H1 (cell line): ENCODE measurements around the gene MXI1. TPM values are rescaled to one million over a fixed set of nuclear protein-coding genes. Genes with fewer than 3 reads are reported as not detected.

Experiments
- CTCF ChIA-PET: fragments of 300-600 bp; sonication (Branson Sonifier 250); formaldehyde crosslinking; loops from one replicate; lab custom pipeline; 2021; ENCODE audit not compliant: partially characterized antibody; lab: Charles Lee
- POLR2A ChIA-PET: fragments of 300-600 bp; sonication (Branson Sonifier 250); formaldehyde crosslinking; loops from one replicate; lab custom pipeline; 2021; ENCODE audit warnings: inconsistent platforms; ENCODE audit not compliant: partially characterized antibody; lab: Charles Lee
- DNase-seq, 2 experiments: peaks; one replicate each; pipeline versions ENCODE4 v3.0.0 to v3.0.0-alpha.2; 2010 to 2022; ENCODE audit warnings: low spot score in 2 of 2, low read depth in 1 of 2, mixed read lengths in 1 of 2
- FAIRE-seq: peaks from 2 replicates; lab custom pipeline; 2011; peaks lifted over from hg19 to GRCh38; lab: Jason Lieb, UNC
- H2AFZ ChIP-seq: 2 replicates; pipeline ENCODE4 v1.8.1; 2012; ENCODE audit warnings: low read length, inconsistent platforms
- H2AK5ac ChIP-seq: 2 replicates; pipeline ENCODE4 v1.6.1; 2013; ENCODE audit warnings: low read depth, low read length
- H2BK120ac ChIP-seq: replicated peaks from 2 replicates; pipeline ENCODE3; 2013; ENCODE audit warnings: low read depth, low read length, inconsistent platforms
- H2BK12ac ChIP-seq: 2 replicates; pipeline ENCODE4 v1.6.1; 2013; ENCODE audit warnings: low read depth, low read length
- H2BK15ac ChIP-seq: 2 replicates; pipeline ENCODE4 v1.6.1; 2013; ENCODE audit warnings: low read length
- H2BK20ac ChIP-seq: 2 replicates; pipeline ENCODE4 v1.6.1; 2013; ENCODE audit warnings: low read length
- H2BK5ac ChIP-seq: 2 replicates; pipeline ENCODE4 v1.6.1; 2013; ENCODE audit warnings: low read depth, low read length
- H3K14ac ChIP-seq: 2 replicates; pipeline ENCODE4 v1.6.1; 2013; ENCODE audit warnings: inconsistent platforms; ENCODE audit not compliant: insufficient read length
- H3K18ac ChIP-seq: 2 replicates; pipeline ENCODE4 v1.6.1; 2013; ENCODE audit warnings: low read length; ENCODE audit errors: extremely low read depth
- H3K23ac ChIP-seq: 2 replicates; pipeline ENCODE4 v1.6.1; 2013; ENCODE audit warnings: inconsistent platforms; ENCODE audit not compliant: insufficient read length
- H3K23me2 ChIP-seq: 2 replicates; pipeline ENCODE4 v1.6.1; 2013; ENCODE audit warnings: low read depth, low read length
- H3K27ac ChIP-seq: 2 replicates; pipeline ENCODE4 v1.6.1; 2011; ENCODE audit warnings: low read depth, low read length, inconsistent platforms
- H3K27me3 ChIP-seq, 4 experiments: replicated peaks in 1 of 4; 1 replicate in 1 of 4; 2 replicates in 3 of 4; pipeline versions ENCODE4 v1.6.1 to v1.8.1; 2011 to 2013; ENCODE audit warnings: low read length in 3 of 4, mild to moderate bottlenecking in 3 of 4, inconsistent platforms in 2 of 4, mixed read lengths in 2 of 4, moderate library complexity in 1 of 4; ENCODE audit not compliant: control insufficient read depth in 3 of 4, insufficient read depth in 3 of 4; ENCODE audit errors: extremely low read depth in 1 of 4
- H3K36me3 ChIP-seq, 4 experiments: 2 replicates each; pipeline versions ENCODE4 v1.6.1 to v1.8.1; 2011 to 2013; ENCODE audit warnings: mild to moderate bottlenecking in 4 of 4, low read length in 3 of 4, moderate library complexity in 2 of 4, control low read depth in 1 of 4, inconsistent platforms in 1 of 4; ENCODE audit not compliant: insufficient read depth in 4 of 4, control insufficient read depth in 2 of 4
- H3K4ac ChIP-seq: replicated peaks from 2 replicates; pipeline ENCODE3; 2013; ENCODE audit warnings: low read length, low read depth, mixed read lengths, inconsistent platforms; ENCODE audit not compliant: insufficient read length
- H3K4me1 ChIP-seq, 4 experiments: replicated peaks in 1 of 4; 1 replicate in 1 of 4; 2 replicates in 3 of 4; pipeline versions ENCODE4 v1.6.1 to v1.8.1; 2011 to 2013; ENCODE audit warnings: low read length in 3 of 4, inconsistent platforms in 2 of 4, mixed read lengths in 1 of 4; ENCODE audit not compliant: insufficient read depth in 4 of 4, control insufficient read depth in 3 of 4
- H3K4me2 ChIP-seq, 2 experiments: 2 replicates each; pipeline versions ENCODE4 v1.6.1 to v1.8.1; 2011 to 2013; ENCODE audit warnings: low read depth in 2 of 2, low read length in 2 of 2, control low read depth in 1 of 2, inconsistent platforms in 1 of 2, mild to moderate bottlenecking in 1 of 2; ENCODE audit not compliant: insufficient read depth in 1 of 2
- H3K4me3 ChIP-seq, 4 experiments: fragments of 200-600, 300-600 bp in 1 of 4; sonication (generic), shearing (Covaris generic), sonication (Bioruptor Twin) in 1 of 4; 2 replicates each; pipeline versions ENCODE4 v1.5.1 to v1.8.1; 2011 to 2016; ENCODE audit warnings: low read length in 4 of 4, low read depth in 3 of 4, control low read depth in 2 of 4, inconsistent platforms in 2 of 4, mild to moderate bottlenecking in 2 of 4, mixed read lengths in 1 of 4, moderate library complexity in 1 of 4; ENCODE audit not compliant: insufficient read depth in 2 of 4; ENCODE audit errors: extremely low read depth in 1 of 4
- H3K56ac ChIP-seq: replicated peaks from 2 replicates; pipeline ENCODE3; 2013; ENCODE audit warnings: low read depth, mild to moderate bottlenecking, mixed read lengths, low read length, inconsistent platforms; ENCODE audit not compliant: insufficient read length
- H3K79me1 ChIP-seq: 2 replicates; pipeline ENCODE4 v1.6.1; 2013; ENCODE audit warnings: low read depth, low read length, control low read depth
- H3K79me2 ChIP-seq, 2 experiments: 2 replicates each; pipeline versions ENCODE4 v1.6.1 to v1.8.1; 2012 to 2013; ENCODE audit warnings: low read length in 2 of 2, mild to moderate bottlenecking in 2 of 2, inconsistent platforms in 1 of 2; ENCODE audit not compliant: insufficient read depth in 2 of 2, control insufficient read depth in 1 of 2
- H3K9ac ChIP-seq, 4 experiments: replicated peaks in 1 of 4; 1 replicate in 1 of 4; 2 replicates in 3 of 4; pipeline versions ENCODE4 v1.6.1 to v1.8.1; 2011 to 2013; ENCODE audit warnings: low read depth in 3 of 4, low read length in 3 of 4, control low read depth in 2 of 4, mild to moderate bottlenecking in 2 of 4, moderate library complexity in 2 of 4, inconsistent platforms in 1 of 4; ENCODE audit errors: extremely low read depth in 1 of 4
- H3K9me3 ChIP-seq, 2 experiments: 2 replicates each; pipeline versions ENCODE4 v1.6.1 to v1.8.1; 2012 to 2013; ENCODE audit warnings: mild to moderate bottlenecking in 2 of 2, moderate library complexity in 2 of 2, control low read depth in 1 of 2, inconsistent platforms in 1 of 2, low read depth in 1 of 2, low read length in 1 of 2, mixed read lengths in 1 of 2; ENCODE audit not compliant: insufficient read depth in 2 of 2
- H4K20me1 ChIP-seq, 2 experiments: replicated peaks in 1 of 2; 2 replicates each; pipeline versions ENCODE3 to v1.8.1; 2011 to 2013; ENCODE audit warnings: inconsistent platforms in 2 of 2, low read length in 2 of 2, mild to moderate bottlenecking in 1 of 2; ENCODE audit not compliant: insufficient read depth in 2 of 2, control insufficient read depth in 1 of 2
- H4K5ac ChIP-seq: 2 replicates; pipeline ENCODE4 v1.6.1; 2013; ENCODE audit warnings: low read length, low read depth, mixed read lengths, inconsistent platforms; ENCODE audit not compliant: insufficient read length
- H4K8ac ChIP-seq: 2 replicates; pipeline ENCODE4 v1.8.0; 2013; ENCODE audit warnings: mild to moderate bottlenecking, moderate library complexity, low read length, inconsistent platforms; ENCODE audit not compliant: insufficient read depth; ENCODE audit errors: extremely low read depth
- H4K91ac ChIP-seq: replicated peaks from 2 replicates; pipeline ENCODE3; 2013; ENCODE audit warnings: low read length, mixed read lengths, inconsistent platforms; ENCODE audit not compliant: insufficient read length
- EZH2 ChIP-seq: fragments of 200-600 bp; sonication (generic); IDR thresholded peaks from 2 replicates; pipeline ENCODE4 v1.7.1; 2012; ENCODE audit warnings: low read depth, mild to moderate bottlenecking, moderate library complexity, low read length, inconsistent platforms; ENCODE audit not compliant: severe bottlenecking
- GTF2F1 ChIP-seq: IDR thresholded peaks from 2 replicates; pipeline ENCODE4 v1.6.1; 2012; ENCODE audit warnings: low read depth, low read length, improper control_type of control experiment, borderline replicate concordance
- KDM5A ChIP-seq: fragments of 200-600 bp; IDR thresholded peaks from 2 replicates; pipeline ENCODE4 v1.7.1; 2012; ENCODE audit warnings: mild to moderate bottlenecking, low read length, inconsistent platforms, mixed read lengths
- NANOG ChIP-seq: IDR thresholded peaks from 2 replicates; pipeline ENCODE4 v1.6.1; 2011; ENCODE audit warnings: low read length, low read depth, mild to moderate bottlenecking, inconsistent platforms; ENCODE audit not compliant: insufficient read depth, poor library complexity, severe bottlenecking
- POLR2A ChIP-seq, 2 experiments: IDR thresholded peaks; 1 replicate in 1 of 2; 2 replicates in 1 of 2; pipeline ENCODE4 v1.6.1; 2011; ENCODE audit warnings: low read depth in 2 of 2, low read length in 2 of 2, mild to moderate bottlenecking in 2 of 2; ENCODE audit errors: control extremely low read depth in 1 of 2
- SAP30 ChIP-seq: fragments of 300-600 bp; sonication (generic); IDR thresholded peaks from 2 replicates; pipeline ENCODE4 v1.7.1; 2012; ENCODE audit warnings: low read length, moderate library complexity, mild to moderate bottlenecking, inconsistent platforms; ENCODE audit not compliant: insufficient read depth, insufficient replicate concordance
- SIX5 ChIP-seq: IDR thresholded peaks from 2 replicates; pipeline ENCODE4 v1.6.1; 2011; ENCODE audit warnings: mild to moderate bottlenecking, low read depth, low read length
- WGBS, 2 experiments: shearing (Covaris generic) in 1 of 2; methylation state at CpG; one replicate each; pipeline versions ENCODE4 v1.1.6 to v1.1.7; 2013 to 2015; ENCODE audit warnings: low lambda C conversion rate in 2 of 2, mixed read lengths in 2 of 2, inconsistent platforms in 1 of 2, low coverage in 1 of 2, missing lambda C conversion rate in 1 of 2; ENCODE audit not compliant: insufficient replicate concordance in 2 of 2, insufficient coverage in 1 of 2, insufficient read length in 1 of 2; ENCODE audit errors: extremely low coverage in 1 of 2, missing lambda C conversion rate in 1 of 2; 5-methylcytosine and 5-hydroxymethylcytosine counted together
- polyA plus RNA-seq, 7 experiments: library from polyadenylated mRNA; depleted of rRNA in 3 of 7; stranded (reverse) in 5 of 7; unstranded in 2 of 7; fragments of >200 nt in 5 of 7; fragments of 200-250 nt in 2 of 7; gene quantifications; 1 replicate in 5 of 7; 2 replicates in 1 of 7; 4 replicates in 1 of 7; pipeline versions ENCODE4 v1.2.1 to v1.2.3, GENCODE V29; 2011 to 2013; ENCODE audit warnings: missing spikeins in 2 of 7, mixed read lengths in 2 of 7
- total RNA-seq: library from RNA; stranded (reverse); fragmentation: NEBNext Ultra II Directional; extraction: Animal tissue kit (Norgen Biotek cat#: 25700); gene quantifications from 2 replicates; pipeline ENCODE4 v1.2.1, GENCODE V29; 2021

Gene MXI1
- total and polyA plus RNA-seq, 2 of the 8 experiments (the other 6 are each of a cell fraction or from before 2014, with no cell fraction given) = 5.7 to 8.8 TPM

- Histone ChIP-seq H3K4me3 (no peak overlapping the region), H2BK12ac (no peak overlapping the region), H3K27me3 (peaks cover 11 to 58% (median 42%) of the 10 kb centered on the region in 4 experiments), H3K4ac (no peak overlapping the region), H2BK120ac (no peak overlapping the region), H2AK5ac (no peak overlapping the region), H3K9ac (no peak overlapping the region), H3K27ac (no peak overlapping the region), H3K14ac (no peak overlapping the region), H3K9me3 (no peaks in the 10 kb centered on the region), H2BK15ac (no peak overlapping the region), H3K36me3 (no peaks in the 10 kb centered on the region), H3K56ac (no peak overlapping the region), H2AFZ (no peak overlapping the region), H2BK20ac (no peak overlapping the region), H3K23ac (no peak overlapping the region), H3K4me2 (peak overlapping the region; percentile 44 to 56), H2BK5ac (no peak overlapping the region), H4K20me1 (peaks cover 0 to under 1% of the 10 kb centered on the region in 2 experiments), H3K79me1 (no peaks in the 10 kb centered on the region), H4K8ac (no peak overlapping the region), H4K5ac (no peak overlapping the region), H3K23me2 (no peaks in the 10 kb centered on the region), H3K4me1 (peaks cover 7 to 17% (median 12%) of the 10 kb centered on the region in 4 experiments), H3K79me2 (no peaks in the 10 kb centered on the region), H4K91ac (peak overlapping the region; percentile 34), H3K18ac (0 out of 2 replicates have a peak overlapping the region, but pooled peaks have one; percentile 22)
- POLR2A ChIA-PET = interaction anchor here (0.5 to 0.8 kb wide), 2 partner anchors 10 to 35 kb away, joined by 3 to 4 read pairs; no protein-coding TSS in a partner anchor
- DNase-seq (no peak), FAIRE-seq (no peak)
- 45% methylated on average over 19 of the region's 19 CpGs; no CpG with 5 or more reads in 1 of the 2 experiments for WGBS, 2 experiments
- CTCF ChIA-PET = interaction anchor here (0.7 to 3.4 kb wide), 14 partner anchors 8 to 400 kb away, joined by 3 to 22 read pairs (median 3); no protein-coding TSS in a partner anchor
- TF ChIP-seq EZH2 = no peak
- no peak for TF ChIP-seq KDM5A
- no peak for TF ChIP-seq GTF2F1
- TF ChIP-seq SAP30 = no peak
- TF ChIP-seq SIX5 = no peak
- no peak for TF ChIP-seq NANOG
- TF ChIP-seq POLR2A (IDR thresholded peaks at IDR 0.05; ENCODE audit: control extremely low read depth in 1 of 2, low read depth in 2 of 2, low read length in 2 of 2) = no peak
Observed at GRCh38 chr10:110176141-110177030, 31.0 kb upstream of the MXI1 start.
